Parathyroid adenoma (tissue), 2 donors: ENCODE measurements around the gene NCOA1.

Source experiments
- H2AFZ ChIP-seq: fragments of 300-600 bp; sonication (generic); one replicate; pipeline ENCODE4 v1.7.0; 2017; ENCODE audit warnings: antibody characterized with exemption, mild to moderate bottlenecking
- H3K27ac ChIP-seq: fragments of 300-600 bp; sonication (generic); one replicate; pipeline ENCODE4 v1.7.0; 2017
- H3K27me3 ChIP-seq: fragments of 300-600 bp; sonication (generic); one replicate; pipeline ENCODE4 v1.7.0; 2017; ENCODE audit warnings: low read length; ENCODE audit not compliant: control insufficient read depth, insufficient read depth
- H3K36me3 ChIP-seq: fragments of 300-600 bp; sonication (generic); one replicate; pipeline ENCODE4 v1.7.0; 2017; ENCODE audit warnings: low read length; ENCODE audit not compliant: control insufficient read depth, insufficient read depth
- H3K4me1 ChIP-seq: fragments of 300-600 bp; sonication (generic); one replicate; pipeline ENCODE4 v1.7.0; 2017; ENCODE audit warnings: control low read depth
- H3K4me2 ChIP-seq: fragments of 300-600 bp; sonication (generic); one replicate; pipeline ENCODE4 v1.7.0; 2017; ENCODE audit warnings: low read length
- H3K4me3 ChIP-seq: fragments of 300-600 bp; sonication (generic); one replicate; pipeline ENCODE4 v1.7.0; 2017; ENCODE audit warnings: low read depth, low read length
- H3K79me2 ChIP-seq: fragments of 300-600 bp; sonication (generic); one replicate; pipeline ENCODE4 v1.7.0; 2017; ENCODE audit warnings: control low read depth
- H3K9ac ChIP-seq: fragments of 300-600 bp; sonication (generic); one replicate; pipeline ENCODE4 v1.7.0; 2017; ENCODE audit warnings: mild to moderate bottlenecking
- H3K9me3 ChIP-seq: fragments of 300-600 bp; sonication (generic); one replicate; pipeline ENCODE4 v1.7.0; 2017; ENCODE audit warnings: low read length; ENCODE audit not compliant: control insufficient read depth
- CTCF ChIP-seq: fragments of 300-600 bp; sonication (generic); IDR thresholded peaks from one replicate; pipeline ENCODE4 v1.7.0; 2017; ENCODE audit warnings: antibody characterized with exemption, mild to moderate bottlenecking
- donor health status: primary hyperparathyroidism.

NCOA1 gene

GRCh38 chr2:24452502-24452885 is 38.6 kb upstream of the NCOA1 start:
- H3K9me3 ChIP-seq, result no peaks in the 10 kb centered on the region
- H3K36me3 ChIP-seq, result no peaks in the 10 kb centered on the region
- no peaks in the 10 kb centered on the region for H3K27me3 ChIP-seq
- no peak overlapping the region for H3K4me2 ChIP-seq
- H2AFZ ChIP-seq, result no peak overlapping the region
- H3K4me3 ChIP-seq, result no peak overlapping the region
- no peak for TF ChIP-seq CTCF
- H3K4me1 ChIP-seq, result peaks cover 2% of the 10 kb centered on the region
- H3K79me2 ChIP-seq, result no peaks in the 10 kb centered on the region
- H3K9ac ChIP-seq, result no peak overlapping the region
- H3K27ac ChIP-seq, result no peak overlapping the region

- Histone ChIP-seq H3K27me3 (no peaks in the 10 kb centered on the region), H2AFZ (peak overlapping the region; percentile 52), H3K4me3 (peak overlapping the region; percentile 25), H3K36me3 (no peaks in the 10 kb centered on the region), H3K79me2 (no peaks in the 10 kb centered on the region), H3K9me3 (no peaks in the 10 kb centered on the region), H3K9ac (no peak overlapping the region), H3K4me1 (peaks cover 2% of the 10 kb centered on the region), H3K4me2 (peak overlapping the region; percentile 58), H3K27ac (no peak overlapping the region)
- no peak for TF ChIP-seq CTCF
Measured at GRCh38 chr2:24453379-24454073, 37.5 kb upstream of the NCOA1 start.

- Histone ChIP-seq H3K9me3 (no peaks in the 10 kb centered on the region), H3K4me2 (peak overlapping the region; percentile 58), H3K4me1 (peaks cover 2% of the 10 kb centered on the region), H3K27me3 (no peaks in the 10 kb centered on the region), H3K27ac (no peak overlapping the region), H3K36me3 (no peaks in the 10 kb centered on the region), H3K4me3 (peak overlapping the region; percentile 25), H2AFZ (peak overlapping the region; percentile 52), H3K9ac (no peak overlapping the region), H3K79me2 (no peaks in the 10 kb centered on the region)
- no peak for TF ChIP-seq CTCF
Measured at GRCh38 chr2:24454294-24454693, 36.8 kb upstream of the NCOA1 start.

- H3K9me3 ChIP-seq, result no peaks in the 10 kb centered on the region
- H3K9ac ChIP-seq, result no peak overlapping the region
- H3K36me3 ChIP-seq, result no peaks in the 10 kb centered on the region
- no peaks in the 10 kb centered on the region for H3K27me3 ChIP-seq
- no peak overlapping the region for H2AFZ ChIP-seq
- H3K4me1 ChIP-seq, result peaks cover 2% of the 10 kb centered on the region
- no peaks in the 10 kb centered on the region for H3K79me2 ChIP-seq
- H3K4me3 ChIP-seq, result no peak overlapping the region
- H3K4me2 ChIP-seq, result no peak overlapping the region
- no peak overlapping the region for H3K27ac ChIP-seq
- TF ChIP-seq CTCF, result no peak
Measured at GRCh38 chr2:24456599-24457556, 34.2 kb upstream of the NCOA1 start.
